Stimulated activated naive CD8-positive, alpha-beta T cell treated with anti-CD3 and anti-CD28 coated beads, Interleukin-15, Interleukin-2, amounts not matched to agents 100 U/mL and 50 U/mL, for 24 hours (primary cell): ENCODE results near the gene RASL10B.

ENCODE experiments used
- ATAC-seq: fragments of 150-1000 bp; cut with Tn5 transposase; one replicate; pipeline ENCODE4 v1.10.0; 2021
- DNase-seq: peaks from one replicate; pipeline ENCODE4 v3.0.0; 2021

RASL10B gene

DNA sequence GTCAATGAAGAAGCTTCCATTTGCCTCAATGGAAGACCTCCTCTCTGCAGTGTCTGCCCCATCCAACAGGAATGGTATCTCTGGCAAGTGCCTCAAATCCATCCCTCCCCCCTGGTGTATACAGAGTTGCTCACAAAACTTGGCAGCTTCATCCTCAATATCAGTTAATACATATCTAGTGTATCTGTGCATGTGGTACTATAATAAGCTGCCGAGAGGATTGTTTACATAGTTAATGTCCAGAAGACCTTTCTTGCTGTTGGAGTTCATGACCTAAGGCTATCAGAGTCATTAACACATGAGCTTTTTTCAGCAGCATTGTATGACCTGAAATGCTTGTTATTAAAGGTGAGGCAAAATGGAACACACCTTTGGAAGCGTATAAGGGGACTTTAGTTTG, 14.0 kb upstream of the RASL10B start:
- ATAC-seq = no peak
- DNase-seq = no peak

GRCh38 chr17:35723735-35724134, 7.7 kb upstream of the RASL10B start:
- ATAC-seq (no peak), DNase-seq (no peak)

GRCh38 chr17:35725058-35725457, 6.4 kb upstream of the RASL10B start:
- ATAC-seq (no peak), DNase-seq (no peak)

- ATAC-seq (no peak), DNase-seq (no peak)
Measured at GRCh38 chr17:35725802-35726126, 5.7 kb upstream of the RASL10B start.

GRCh38 chr17:35726127-35726952, 5.1 kb upstream of the RASL10B start:
- ATAC-seq = no peak
- no peak for DNase-seq

- DNase-seq = no peak
- ATAC-seq = no peak
Measured at GRCh38 chr17:35726953-35727460, 4.4 kb upstream of the RASL10B start.

DNA sequence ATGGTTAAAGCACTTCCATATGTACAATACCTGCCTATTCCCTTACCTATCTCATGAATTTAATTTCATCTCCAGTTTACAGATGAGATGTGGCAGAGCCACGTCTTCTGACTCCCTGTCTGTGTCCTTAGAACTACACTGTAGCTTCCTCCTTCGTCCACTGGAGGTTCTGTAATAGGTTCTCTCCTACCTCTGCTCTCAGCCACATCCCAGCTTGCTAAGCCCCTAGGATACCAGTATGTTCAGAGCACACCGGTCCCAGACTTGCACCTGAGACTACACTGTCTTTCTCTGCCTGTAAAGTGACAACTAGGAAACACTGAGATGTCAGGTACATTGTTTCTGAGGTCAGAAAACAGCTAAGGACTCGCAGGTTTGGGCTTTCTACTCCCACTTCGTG, 3.8 kb upstream of the RASL10B start:
- no peak for ATAC-seq

GRCh38 chr17:35728551-35728950, 2.9 kb upstream of the RASL10B start:
- ATAC-seq = no peak

More for the DNA sequence above, 3.8 kb upstream of the RASL10B start:
- no peak for DNase-seq

DNA sequence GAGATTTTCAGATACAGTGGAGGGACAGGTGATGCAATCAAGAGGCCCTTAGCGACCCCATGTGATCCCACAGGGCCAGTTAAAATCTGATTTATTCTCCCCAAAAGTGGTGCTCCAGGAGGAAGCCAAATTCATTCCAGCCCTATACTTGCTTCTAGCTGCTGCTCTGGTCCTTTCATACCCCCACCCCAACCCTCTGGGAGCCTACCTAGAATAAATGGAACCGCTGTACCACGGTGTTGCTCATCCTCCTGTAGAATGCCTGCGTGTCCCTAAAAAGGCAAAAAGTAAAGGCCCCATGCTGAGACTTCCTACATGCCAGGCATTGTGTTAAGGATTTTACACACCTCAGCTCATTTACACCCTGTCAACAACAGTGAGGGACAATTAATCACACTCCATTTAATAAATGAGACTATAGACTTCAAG, 2.0 kb upstream of the RASL10B start:
- DNase-seq (no peak), ATAC-seq (no peak)

More at GRCh38 chr17:35728551-35728950, 2.9 kb upstream of the RASL10B start:
- no peak for DNase-seq

DNA sequence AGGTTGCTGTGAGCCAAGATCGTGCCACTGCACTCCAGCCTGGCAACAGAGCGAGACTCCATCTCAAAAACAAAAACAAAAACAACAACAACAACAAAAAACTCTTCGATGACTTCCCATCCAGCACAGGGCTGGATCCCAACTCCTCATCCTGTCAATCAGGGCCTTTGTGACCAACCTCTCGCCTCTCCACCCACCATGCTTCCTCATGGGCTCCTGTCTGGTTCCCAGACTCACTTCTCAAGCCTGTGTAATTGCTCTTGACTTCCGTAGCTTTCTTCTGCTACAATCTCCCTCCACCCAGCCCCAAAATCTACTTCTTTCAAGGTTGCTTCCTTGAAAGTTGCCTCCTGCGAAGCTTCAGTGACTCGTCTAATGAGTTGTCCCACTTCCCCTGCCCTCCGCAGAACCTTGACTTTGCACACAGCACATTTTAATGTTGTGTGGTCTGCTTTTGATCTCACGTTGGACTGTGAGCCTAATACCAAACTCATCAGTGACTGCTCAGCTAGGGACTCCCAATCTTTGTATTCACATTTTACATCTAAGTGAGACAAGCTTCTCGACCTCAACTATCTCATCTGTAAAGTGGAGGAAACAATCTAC, 936 bp upstream of the RASL10B start:
- ATAC-seq (no peak), DNase-seq (no peak)

DNA sequence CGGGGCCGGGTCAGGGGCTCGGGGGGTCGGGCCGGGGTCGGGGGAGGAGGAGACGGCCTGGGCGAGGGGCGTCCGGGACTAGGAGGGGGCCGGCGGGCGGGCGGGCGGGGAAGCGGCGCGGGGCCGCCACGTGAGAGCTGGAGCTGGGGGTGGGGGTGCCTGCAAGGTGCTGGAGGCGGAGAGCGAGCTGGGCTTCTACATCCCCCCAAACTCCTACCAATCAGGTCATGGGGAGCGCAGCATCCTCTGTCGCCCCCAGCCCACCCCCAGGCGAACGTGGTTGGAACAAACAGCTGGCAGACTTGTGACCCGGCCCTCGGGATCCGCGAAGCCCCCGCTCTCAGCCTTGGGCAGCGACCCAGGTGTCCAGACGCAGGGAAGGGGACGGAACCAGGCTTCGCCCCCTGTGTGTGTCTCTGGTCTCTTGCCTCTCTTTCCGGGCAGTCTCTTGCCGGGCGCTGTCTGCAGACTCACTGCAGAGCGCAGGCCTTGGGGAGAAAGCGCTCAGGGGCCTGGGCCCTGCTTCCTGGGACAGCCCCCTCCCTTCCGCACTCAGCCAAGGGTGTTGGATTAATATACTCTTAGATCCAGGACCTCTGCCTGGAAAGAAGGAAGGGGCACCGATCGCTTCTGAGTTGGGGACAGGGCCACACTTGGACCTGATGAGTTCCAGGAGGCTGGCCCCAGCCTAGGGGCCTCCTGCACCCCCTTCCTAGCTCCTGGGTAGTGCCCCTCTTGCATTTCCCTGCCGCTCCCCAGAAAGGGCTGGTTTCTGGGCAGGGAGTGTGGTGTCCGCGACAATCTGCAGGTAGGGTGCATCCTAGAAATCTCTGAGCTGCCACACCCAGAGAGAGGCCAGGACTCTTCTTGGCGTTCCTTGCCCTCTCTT, 722 bp downstream of the RASL10B start:
- no peak for ATAC-seq
- DNase-seq = no peak

GRCh38 chr17:35732806-35733136, 1.3 kb downstream of the RASL10B start:
- ATAC-seq (no peak), DNase-seq (no peak)

DNA sequence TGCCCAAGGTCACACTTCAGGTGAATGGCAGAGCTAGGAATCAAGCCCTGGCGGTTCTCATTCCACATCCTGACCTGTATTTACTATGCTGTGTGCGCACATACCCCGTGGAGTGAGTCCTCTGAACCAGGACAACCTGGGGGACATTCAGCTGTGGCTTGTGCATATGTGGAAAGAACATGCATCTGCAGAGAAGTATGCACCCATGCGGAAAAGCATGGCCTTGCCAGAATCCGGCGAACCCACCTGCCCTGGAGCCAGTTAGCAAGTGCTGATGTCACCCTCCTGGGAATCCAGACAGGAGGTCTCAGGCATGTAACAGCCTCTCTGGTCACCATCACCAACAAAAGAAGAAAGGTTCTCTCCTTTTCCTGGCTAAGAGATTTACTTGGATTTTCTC, 1.9 kb downstream of the RASL10B start:
- no peak for ATAC-seq

GRCh38 chr17:35734396-35734795, 3.0 kb downstream of the RASL10B start:
- ATAC-seq (no peak), DNase-seq (no peak)

More for the DNA sequence above, 1.9 kb downstream of the RASL10B start:
- no peak for DNase-seq

GRCh38 chr17:35735036-35735805, 3.8 kb downstream of the RASL10B start:
- DNase-seq = no peak
- no peak for ATAC-seq

GRCh38 chr17:35736236-35736635, 4.8 kb downstream of the RASL10B start:
- DNase-seq = no peak
- ATAC-seq = no peak

- no peak for DNase-seq
- ATAC-seq = no peak
Measured at GRCh38 chr17:35738519-35739133, 7.2 kb downstream of the RASL10B start.

GRCh38 chr17:35740216-35740615, 8.8 kb downstream of the RASL10B start:
- DNase-seq (no peak), ATAC-seq (no peak)

DNA sequence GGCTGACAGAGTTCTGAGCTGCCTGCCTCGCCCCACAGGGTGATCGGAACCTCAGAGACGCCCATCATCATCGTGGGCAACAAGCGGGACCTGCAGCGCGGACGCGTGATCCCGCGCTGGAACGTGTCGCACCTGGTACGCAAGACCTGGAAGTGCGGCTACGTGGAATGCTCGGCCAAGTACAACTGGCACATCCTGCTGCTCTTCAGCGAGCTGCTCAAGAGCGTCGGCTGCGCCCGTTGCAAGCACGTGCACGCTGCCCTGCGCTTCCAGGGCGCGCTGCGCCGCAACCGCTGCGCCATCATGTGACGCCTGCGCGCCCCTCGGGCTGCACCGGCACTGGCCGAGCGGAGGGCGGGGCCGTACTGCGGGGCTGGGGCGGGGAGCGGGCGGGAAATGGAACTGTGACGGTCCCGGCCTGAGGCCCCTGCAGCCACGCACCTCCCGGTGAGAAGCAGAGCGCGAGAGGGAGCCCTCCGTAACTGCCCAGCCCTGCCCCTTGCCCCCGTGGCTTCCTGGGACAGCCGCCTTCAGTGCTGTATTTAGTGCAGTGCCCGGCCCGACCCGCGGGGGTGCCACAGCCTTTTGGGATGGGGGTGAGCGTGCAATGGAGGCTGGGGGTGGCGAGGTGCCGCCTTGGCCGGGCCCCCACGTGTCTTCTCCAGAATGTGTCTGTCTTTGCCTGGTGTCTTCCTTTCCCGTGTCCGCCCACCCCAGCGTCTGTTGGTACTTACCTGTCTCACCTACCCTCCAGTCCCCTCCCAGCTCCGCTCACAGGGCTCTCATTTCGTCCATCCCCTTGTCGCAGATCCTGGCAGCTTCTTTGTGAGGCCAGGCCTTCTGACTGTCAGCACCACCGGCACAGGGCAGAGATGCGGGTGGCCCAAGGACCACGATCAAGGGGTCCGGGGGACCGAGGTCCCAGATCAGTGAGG, 9.8 kb downstream of the RASL10B start:
- ATAC-seq = peak; percentile 24
- DNase-seq = peak; percentile 32

DNA sequence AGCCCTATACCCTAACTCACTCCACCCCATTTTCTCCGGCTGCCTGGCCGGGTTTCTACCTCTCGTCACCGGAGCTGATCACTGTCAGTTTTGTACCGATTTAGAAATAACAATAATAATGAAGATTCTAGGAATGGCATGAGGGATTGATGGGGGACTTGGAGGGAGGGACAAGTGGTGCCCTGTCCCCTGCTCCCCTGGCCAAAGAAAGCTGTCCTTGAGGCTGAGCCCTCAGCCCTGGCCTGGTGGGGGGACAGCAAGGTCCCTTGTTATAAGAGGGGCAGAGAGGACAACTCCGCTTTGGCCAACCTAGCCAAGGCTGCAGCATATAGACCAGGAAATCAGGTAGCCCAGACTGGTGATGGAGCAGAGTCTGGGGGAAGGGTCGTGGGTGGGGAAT, 11.1 kb downstream of the RASL10B start:
- ATAC-seq = no peak

More for the DNA sequence above, 11.1 kb downstream of the RASL10B start:
- no peak for DNase-seq
